GM19025 (cell line): ENCODE measurements around the gene OR5H1.

Experiments used
- ATAC-seq: cut with Tn5 transposase; IDR thresholded peaks from one replicate; pipeline ENCODE4 v1.9.1; 2021; ENCODE audit warnings: mild to moderate bottlenecking, low read depth, moderate library complexity; ENCODE audit not compliant: unreplicated experiment

The OR5H1 gene

DNA sequence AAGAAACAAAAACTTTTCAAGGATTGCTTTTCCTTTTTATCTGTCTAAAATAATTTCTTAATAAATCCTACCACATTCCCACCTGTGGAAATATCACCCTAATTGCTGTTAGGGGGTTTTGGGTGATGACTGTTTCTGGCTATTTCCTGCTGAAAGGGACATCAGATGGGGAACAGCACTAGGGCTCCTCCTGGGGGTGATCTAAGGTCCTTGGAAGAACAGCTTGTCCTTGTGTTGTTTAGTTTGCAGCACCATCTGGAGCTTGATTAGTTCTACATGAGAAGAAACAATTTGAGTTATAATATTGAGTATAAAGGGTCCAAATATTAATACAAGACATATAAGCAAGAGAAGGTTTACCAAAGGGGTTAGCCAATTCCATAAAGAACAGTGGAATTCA is 54.7 kb downstream of the OR5H1 start:
- ATAC-seq = no peak
